ENCODE measurements around the gene ALK.
A peak's percentile ranks its signal among the peaks of the same experiment; 100 is the strongest.

The ALK gene

DNA sequence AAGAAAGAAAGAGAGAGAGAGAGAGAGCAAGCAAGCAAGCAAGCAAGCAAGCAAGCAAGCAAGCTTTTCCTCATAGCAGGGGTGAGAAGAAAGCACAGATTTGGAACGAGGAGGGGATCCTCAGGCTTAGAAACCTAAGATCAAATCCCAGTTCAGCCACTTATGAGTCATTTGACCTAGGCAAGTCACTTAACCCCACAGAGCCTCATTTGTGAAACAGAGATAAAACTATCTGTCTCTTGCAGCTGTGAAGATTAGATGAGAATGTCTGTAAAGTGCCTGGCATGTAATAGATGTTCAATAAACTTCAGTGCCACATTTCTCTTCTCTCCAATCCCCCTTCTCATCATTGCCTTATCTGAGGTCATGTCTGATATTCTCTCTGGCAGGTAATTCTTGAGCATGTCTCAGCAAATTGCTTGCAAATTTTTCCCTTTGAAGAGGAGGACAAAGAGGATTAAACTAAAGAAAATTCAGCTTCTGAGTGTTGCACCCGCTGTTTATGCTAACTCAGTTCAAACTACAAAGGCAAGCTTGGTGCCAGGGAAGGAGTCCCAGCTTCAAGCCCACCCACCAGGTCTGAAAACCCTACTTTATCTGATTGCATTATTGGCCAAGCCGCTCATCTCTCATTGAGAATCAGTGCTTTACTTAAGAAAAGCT is 20.3 kb downstream of the ALK start:
- DNase-seq = no peak

GRCh38 chr2:29898999-29899398 is 22.4 kb downstream of the ALK start:
- no peak for DNase-seq

DNA sequence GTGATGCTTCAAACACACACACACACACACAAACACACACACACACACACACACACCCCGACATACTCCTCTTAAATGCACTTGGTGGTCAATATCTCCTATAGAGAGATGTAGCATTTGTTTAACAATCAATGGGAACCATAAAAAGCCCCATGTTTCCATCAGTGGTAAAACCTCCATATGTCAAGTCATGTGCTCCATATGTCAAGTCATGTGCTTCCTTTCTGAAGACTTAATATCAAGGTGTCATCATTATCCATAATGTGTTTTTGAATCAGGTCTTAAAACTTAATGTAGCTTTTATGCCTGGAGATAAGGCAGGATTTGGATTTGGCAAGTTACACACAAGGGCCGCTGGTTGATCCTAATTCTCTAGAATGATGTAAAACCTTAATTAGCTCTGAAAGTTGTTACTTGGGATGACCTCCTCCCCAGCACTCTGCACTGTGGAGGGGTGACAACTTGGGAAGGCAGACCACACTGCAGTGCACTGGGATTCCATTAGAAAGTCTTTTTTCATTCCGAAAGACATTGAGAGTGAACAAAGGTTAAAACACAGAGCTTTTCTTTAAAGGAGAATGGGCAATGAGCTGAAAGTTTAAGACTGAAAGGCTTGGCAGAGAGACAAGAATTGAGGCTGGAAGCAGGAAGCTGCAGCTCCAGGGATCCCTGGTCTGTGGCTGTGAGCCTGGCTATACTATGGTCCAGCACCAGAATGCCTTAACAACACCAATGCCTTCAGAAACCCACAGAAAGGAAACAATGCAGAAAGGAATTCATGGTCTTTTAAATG is 26.4 kb downstream of the ALK start:
- DNase-seq = peak in 1 of 2 experiments; percentile 22

GRCh38 chr2:29892585-29893259 is 28.7 kb downstream of the ALK start:
- no peak for DNase-seq

GRCh38 chr2:29881089-29881730 is 40.2 kb downstream of the ALK start:
- no peak for DNase-seq

GRCh38 chr2:29880084-29880483 is 41.3 kb downstream of the ALK start:
- no peak for DNase-seq

- DNase-seq = no peak
Observed at GRCh38 chr2:29879456-29879855, 41.9 kb downstream of the ALK start.

DNA sequence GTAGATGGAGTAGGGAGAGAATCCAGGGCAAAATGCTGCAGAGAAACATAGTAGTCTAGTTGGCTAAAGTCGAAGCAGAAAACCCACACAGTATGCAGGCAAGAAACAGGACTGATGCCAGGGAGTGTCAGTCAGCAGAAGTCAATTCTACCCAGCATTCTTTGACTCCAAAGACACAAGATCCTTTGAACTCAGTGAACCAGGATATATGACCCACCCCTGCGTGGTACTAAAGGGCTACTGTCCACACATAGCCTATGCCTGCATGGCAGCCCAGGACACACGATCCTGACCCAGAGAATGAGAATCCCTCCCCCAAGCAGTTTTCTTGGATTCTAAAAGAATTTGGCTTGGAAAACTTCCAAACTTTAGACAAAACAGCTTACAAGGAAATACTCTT is 42.5 kb downstream of the ALK start:
- DNase-seq = no peak

DNA sequence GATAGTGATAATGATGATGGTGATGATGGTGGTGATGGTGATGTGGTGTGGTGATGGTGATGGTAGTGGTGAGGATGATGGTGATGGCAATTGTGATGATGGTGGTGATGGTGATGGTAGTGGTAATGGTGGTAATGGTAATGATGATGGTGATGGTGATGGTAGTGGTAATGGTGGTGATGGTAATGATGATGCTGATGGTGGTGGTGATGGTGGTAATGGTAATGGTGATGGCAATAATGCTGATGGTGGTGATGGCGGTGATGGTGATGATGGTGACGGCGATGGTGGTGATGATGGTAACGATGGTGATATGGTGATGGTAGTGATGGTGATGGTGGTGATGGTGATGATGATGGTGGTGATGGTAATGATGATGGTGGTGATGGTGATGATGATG is 45.0 kb downstream of the ALK start:
- DNase-seq = no peak

GRCh38 chr2:29874745-29875144 is 46.6 kb downstream of the ALK start:
- no peak for DNase-seq

DNA sequence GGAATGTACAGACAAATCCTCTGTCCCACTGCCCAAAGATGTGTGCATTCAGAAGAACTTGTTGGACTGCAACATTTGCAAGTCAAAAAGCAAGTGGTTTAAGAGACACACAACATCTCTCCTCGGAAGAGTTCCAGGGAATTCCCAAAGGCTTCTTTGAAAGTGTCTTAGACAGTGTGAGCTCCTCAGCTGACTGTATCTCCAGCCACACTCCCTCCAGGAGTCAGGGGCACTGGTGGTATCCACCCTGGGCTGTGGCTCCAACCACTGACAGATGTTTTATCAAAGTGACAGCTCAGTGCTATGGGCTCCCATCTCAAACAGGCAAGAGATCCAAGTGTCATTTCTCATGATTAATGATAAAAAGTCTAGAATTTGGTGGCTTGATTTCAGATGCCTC is 48.5 kb downstream of the ALK start:
- DNase-seq = no peak

DNA sequence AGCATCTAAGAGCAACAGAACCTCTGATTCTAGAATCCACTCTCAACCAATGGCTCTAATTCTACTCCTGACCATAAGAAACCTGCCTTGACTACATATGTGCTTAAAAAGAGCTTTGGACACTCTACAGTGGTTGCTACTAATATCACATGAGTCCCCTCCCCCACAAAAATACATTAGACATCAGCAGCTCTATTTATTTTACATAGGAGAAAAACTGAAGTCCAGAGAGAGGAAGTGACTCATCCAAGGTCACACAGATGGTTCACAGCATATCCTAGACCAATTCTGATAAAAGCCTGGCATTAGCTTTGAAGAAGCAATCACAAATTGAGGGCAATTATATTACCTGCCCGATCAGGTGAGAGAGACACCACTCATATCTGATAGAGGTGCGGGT is 49.8 kb downstream of the ALK start:
- DNase-seq = no peak

DNA sequence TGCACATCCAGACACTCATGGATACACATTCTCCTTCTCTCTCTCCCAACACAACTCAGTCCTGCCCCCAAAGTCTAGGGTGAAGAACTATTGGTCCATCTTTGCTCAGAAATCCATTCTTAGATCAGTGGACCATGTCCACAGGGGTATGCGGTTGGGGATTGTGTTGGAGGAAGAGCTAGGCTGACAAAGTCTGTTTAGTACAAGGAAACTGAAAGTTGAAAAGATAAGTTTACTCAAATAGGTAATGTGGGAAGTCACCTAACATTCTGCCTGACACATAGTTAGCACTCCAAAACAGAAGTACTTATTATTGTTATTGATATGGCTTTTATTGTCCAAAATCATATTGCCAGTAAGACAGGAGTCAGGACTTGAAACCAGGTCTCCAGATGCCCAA is 55.9 kb downstream of the ALK start:
- DNase-seq = no peak

GRCh38 chr2:29864988-29865387 is 56.4 kb downstream of the ALK start:
- DNase-seq = no peak

DNA sequence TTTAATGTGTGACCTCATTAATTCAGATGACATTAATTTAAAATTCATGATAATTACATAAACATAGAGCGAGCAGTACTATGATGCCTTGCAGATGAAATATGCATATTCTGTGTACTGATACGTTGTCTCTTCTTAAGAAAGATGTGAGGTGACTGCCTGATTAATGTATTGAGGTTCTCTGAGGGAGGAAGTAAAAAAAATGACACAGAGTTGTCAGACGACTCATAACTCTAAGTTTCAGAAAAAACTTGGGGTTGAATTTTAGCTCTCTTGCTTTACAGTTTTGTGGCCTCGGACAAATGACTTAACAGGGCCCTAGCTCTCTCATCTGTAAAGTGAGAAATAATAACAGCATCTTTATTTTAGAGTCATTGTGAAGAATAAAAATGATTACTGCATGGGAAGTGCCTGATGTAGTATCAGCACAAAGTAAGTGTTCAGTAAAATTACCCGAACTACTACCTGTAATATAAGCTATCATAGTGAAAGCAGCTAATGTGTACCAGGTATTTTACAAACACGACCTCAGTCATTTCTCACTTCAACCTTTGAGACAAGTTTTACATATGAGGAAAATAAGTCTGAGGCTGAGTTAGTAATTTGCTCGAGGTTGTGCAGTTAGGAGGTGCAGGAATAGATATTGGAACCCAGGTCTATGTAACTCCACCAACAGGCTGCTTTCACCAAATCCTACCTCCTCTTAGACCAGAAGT is 65.3 kb downstream of the ALK start:
- DNase-seq = no peak

GRCh38 chr2:29850794-29851193 is 70.6 kb downstream of the ALK start:
- DNase-seq = no peak

- DNase-seq = peak; percentile 39 to 89
Observed at GRCh38 chr2:29848566-29849310, 72.6 kb downstream of the ALK start.

DNA sequence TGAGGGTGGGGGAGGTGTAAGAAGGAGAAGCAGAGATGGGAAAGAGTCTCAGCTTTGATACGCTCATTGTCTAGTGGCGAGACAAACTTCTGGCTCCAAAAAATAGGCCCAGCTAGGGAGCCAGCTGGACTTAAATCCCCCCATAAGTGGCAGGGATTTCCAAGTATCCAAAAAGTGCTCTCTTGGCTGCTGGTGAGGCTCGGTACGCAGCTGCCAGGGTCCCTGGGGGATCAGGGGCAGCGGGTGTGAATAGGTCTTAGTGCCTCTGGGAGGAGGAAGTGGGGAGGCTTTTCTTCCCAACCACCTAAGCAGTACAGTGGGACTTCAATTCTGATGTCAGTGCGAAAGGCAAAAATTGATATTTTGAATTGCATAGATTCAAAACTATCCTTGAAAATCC is 73.5 kb downstream of the ALK start:
- DNase-seq = peak; percentile 99

DNA sequence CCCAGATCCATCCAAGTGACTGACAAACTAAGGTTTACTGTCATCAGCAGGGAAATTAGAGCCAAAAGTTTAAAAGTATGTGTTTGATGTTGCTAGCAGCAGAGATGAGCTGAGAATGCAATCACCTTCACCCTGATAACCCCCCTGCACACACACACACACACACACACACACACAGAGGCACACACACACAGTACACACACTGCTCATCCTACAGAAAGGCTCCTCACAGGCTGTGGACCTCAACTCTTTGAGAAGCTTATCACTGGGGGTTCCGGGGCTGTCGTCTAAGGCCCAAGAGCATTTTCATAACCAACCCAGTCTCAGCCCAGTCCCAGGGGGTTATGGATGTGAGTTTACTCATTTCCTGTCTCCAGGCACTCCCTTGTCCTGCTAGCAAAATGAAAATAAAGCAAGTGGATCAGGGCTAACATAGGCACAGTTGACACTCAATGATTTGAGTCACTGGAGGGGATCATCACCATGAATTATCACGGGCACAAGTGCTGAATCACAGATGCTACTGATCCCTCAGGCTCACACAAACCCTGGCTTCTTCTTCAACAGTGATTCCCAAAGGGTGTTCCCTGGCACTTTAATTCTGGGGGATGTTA is 76.6 kb downstream of the ALK start:
- DNase-seq = no peak

DNA sequence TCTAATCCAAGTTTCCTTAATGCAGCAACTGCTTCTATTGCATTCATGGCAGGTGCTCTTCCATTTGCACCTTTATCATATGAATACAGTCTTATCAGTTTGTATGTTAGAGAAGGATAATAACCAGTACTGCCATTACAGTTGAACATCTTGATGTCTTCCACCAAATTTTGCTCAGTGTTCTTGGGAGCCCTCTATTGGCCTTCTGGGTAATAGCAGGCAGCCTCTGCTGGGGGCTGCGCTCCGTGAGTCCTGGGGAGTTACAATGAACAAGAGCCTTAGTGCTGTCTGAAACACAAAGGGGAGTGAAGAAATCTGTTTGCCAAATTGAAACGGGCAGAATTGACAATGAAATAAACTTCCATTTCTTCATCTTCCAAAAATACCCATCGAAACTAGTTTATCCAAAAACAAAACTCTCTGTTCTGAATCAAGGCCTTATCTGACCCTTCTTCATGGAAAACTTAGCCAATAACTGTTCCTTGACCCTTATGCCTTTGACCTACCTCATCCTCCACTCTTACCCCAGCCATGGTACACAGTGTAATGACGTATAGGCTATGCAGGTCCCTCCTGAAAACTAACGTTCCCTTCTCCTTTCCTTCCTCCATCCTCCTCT is 79.9 kb downstream of the ALK start:
- DNase-seq = peak in 1 of 2 experiments; percentile 61

- no peak for DNase-seq
Observed at GRCh38 chr2:29839306-29839705, 82.1 kb downstream of the ALK start.

Data from NCI-H524 (cell line).